HL-60/S4 treated with phorbol 12-myristate 13-acetate at 8.2 ng/mL for 4 days and 3 days (cell line): ENCODE results near the gene PRODH2.

Source experiments
- in situ Hi-C: fragments of 300-500 bp; cut with MboI; formaldehyde crosslinking; loops from 2 replicates; pipeline ENCODE4 v1.15.0; 2022; ENCODE audit warnings: low sequenced_read_pairs

PRODH2 gene, protein sequence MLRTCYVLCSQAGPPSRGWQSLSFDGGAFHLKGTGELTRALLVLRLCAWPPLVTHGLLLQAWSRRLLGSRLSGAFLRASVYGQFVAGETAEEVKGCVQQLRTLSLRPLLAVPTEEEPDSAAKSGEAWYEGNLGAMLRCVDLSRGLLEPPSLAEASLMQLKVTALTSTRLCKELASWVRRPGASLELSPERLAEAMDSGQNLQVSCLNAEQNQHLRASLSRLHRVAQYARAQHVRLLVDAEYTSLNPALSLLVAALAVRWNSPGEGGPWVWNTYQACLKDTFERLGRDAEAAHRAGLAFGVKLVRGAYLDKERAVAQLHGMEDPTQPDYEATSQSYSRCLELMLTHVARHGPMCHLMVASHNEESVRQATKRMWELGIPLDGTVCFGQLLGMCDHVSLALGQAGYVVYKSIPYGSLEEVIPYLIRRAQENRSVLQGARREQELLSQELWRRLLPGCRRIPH

DNA sequence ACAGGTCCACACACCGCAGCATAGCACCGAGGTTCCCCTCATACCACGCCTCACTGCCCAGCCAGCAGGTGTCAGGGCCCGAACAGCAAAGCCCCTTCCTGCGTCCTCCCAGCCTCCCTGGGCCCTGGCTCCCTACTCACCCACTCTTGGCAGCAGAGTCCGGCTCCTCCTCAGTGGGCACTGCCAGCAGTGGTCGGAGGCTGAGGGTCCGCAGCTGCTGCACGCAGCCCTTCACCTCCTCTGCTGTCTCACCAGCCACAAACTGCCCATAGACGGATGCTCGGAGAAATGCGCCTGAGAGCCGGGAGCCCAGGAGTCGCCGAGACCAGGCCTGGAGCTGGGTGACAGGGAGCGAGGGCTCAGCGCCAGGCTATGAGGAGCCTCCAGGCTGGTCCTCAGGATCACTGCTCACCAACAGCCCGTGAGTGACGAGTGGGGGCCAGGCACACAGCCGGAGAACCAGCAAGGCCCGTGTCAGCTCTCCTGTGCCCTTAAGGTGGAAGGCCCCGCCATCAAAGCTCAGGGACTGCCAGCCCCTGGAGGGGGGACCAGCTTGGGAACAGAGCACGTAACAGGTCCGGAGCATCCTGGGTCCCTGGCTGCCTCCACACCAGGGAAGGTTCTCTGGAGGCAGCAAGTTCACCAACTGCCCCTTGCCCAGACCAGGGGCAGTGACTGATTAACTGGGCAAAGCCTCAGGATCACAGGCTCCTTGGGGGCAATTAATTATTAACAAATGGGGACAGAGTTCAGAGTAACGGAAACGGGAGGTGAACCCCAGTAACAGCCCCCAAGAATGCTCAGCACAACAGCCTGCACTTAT is at the start of gene PRODH2:
Gene PRODH2 (minus strand): TSS at position 626 of the 823 bp plus-strand sequence. CDS start 40 bp downstream, at position 586.
- in situ Hi-C loops = no loop called here

DNA sequence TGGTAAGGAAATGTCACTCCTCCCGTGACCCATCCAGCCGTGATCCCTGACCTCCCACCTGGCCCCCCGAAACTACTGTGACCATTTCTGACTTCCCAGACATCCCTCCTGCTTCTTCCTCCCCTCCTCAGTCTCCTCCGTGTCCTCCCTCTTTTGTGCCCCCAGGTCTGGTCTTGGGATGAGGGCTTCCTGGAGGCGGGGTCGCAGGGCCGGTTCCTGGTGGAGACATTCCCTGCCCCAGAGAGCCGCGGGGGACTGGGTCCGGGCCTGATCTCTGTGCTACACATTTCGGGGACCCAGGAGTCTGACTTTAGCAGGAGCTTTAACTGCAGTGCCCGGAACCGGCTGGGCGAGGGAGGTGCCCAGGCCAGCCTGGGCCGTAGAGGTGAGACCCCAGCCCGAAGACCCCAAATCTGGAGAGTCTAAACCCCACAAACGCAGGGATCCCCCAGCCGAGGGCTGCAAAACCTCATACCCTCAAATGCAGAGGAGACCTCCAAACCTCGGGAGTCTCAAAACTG is 49.1 kb upstream of the PRODH2 start:
- in situ Hi-C loops = no loop called here

DNA sequence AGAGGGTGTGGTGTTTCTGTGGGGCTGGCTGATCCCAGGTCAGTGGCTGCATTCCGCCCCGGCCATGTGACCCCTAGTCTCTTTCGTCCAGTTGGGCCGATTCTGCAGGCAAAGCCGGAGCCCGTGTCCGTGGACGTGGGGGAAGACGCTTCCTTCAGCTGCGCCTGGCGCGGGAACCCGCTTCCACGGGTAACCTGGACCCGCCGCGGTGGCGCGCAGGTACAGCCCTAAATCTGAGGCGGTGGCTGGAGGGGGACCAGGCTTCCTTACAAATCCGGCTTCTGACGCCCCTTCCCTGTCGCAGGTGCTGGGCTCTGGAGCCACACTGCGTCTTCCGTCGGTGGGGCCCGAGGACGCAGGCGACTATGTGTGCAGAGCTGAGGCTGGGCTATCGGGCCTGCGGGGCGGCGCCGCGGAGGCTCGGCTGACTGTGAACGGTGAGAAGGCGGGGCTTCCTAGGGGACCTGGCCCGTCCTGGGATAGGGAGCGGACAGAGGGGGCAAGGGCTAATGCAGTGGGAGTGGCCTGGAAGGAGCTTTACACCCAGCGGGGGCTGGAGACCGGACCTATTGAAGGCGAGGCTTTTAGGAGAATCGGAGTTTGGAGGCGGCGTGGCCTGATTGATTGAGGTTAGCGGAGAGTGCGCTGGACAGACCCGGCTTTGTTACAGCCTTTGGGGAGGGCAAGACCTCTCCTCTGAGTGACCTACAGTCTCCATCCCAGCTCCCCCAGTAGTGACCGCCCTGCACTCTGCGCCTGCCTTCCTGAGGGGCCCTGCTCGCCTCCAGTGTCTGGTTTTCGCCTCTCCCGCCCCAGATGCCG is 48.4 kb upstream of the PRODH2 start:
- in situ Hi-C loops = no loop called here

DNA sequence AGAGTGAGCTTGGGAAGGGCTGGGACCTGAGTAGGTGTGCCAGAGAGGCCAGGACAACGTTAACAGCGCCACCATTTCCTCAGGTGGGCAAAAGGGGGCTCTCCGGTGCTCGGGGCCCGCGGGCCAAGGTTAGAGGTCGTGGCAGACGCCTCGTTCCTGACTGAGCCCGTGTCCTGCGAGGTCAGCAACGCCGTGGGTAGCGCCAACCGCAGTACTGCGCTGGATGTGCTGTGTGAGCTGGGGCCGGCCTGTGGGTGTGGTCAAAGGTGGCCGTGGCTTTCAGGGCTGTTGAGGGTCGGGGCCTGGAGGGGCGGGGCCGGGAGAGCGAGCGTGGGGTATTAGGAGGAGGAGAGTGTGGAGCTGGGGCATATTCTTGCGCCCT is 47.8 kb upstream of the PRODH2 start:
- in situ Hi-C loops = no loop called here

DNA sequence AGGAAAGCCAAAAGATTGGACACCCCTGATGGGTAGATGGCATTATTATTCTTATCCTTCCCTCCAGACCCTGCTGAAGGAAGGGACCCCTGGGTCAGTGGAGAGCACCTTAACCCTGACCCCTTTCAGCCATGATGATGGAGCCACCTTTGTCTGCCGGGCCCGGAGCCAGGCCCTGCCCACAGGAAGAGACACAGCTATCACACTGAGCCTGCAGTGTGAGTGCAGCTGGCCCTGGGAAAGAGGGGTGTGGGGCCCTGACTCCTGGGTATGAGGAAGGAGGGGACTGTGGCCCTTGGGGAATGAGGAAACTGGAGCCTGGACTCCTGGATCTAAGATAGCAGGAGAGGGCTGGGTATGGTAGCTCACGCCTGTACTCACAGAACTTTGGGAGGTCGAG is 46.8 kb upstream of the PRODH2 start:
- in situ Hi-C loops = no loop called here

DNA sequence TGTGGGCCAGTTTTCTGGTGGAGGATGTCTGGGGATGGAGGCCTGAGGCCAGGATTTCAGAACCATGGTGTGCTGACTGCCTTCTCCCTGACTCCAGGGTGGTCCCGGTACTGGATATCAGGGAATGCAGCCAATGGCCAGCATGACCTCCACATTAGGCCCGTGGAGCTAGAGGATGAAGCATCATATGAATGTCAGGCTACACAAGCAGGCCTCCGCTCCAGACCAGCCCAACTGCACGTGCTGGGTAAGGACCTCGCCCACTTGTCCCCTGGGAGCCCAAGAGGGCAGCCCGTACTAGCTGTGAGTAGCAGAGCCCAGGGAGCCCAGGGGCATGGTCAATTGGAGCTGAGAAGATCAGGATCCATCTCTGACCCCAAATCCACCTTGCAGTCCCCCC is 45.7 kb upstream of the PRODH2 start:
- in situ Hi-C loops = no loop called here

DNA sequence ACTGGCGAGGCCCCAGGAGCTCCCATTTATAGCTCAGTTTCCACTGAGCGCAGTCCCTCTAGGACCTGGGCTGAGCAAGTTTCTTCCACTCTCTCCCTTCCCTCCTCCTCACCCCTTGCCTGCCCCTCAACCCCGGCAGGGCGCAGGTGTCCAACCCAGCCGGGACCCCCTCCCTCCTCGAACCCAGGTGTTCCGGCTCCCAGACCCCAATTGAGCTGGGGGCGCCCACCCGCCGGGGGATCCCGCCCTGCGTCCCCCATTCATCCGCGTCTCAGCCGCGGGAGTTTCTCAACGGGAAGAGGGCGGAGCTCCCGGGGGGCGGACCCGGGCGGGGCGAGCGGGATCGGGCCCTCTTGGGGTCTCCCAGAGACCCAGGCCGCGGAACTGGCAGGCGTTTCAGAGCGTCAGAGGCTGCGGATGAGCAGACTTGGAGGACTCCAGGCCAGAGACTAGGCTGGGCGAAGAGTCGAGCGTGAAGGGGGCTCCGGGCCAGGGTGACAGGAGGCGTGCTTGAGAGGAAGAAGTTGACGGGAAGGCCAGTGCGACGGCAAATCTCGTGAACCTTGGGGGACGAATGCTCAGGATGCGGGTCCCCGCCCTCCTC is 44.0 kb upstream of the PRODH2 start, which contains the start of gene KIRREL2:
Gene KIRREL2 (plus strand): TSS at position 366 of the 604 bp plus-strand sequence. CDS start 209 bp downstream, at position 575.
- in situ Hi-C loops = no loop called here

DNA sequence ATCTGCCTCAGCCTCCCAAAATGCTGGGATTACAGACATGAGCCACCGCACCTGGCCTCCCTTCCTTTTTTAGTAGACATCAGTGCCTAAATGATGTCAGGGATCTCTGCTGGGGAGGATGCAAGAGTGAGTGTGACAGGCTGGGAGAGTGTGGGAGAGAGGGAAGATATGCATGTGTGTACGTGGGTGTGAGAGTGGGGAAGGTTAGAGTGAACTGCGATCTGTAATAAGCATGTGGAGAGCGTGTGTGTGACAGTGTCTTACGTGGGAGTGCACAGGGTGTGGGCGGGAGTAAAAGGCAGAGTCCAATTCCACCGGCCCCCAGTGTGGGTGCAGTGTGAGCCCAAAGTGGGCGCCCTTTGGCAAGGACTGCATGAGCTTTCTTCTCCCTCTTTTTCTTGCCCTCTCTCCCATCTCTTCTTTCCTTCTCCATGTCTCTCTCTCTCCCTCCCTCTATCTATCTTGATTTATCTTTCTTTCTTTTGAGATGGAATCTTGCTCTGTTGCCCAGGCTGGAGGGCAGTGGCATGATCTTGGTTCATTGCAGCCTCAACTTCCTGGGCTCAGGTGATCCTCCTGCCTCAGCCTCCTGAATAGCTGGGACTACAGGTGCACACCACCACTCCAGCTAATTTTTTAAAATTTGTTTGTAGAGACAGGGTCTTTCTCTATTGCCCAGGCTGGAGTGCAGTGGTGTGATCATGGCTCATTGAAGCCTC is 40.6 kb upstream of the PRODH2 start:
- in situ Hi-C loops = no loop called here

DNA sequence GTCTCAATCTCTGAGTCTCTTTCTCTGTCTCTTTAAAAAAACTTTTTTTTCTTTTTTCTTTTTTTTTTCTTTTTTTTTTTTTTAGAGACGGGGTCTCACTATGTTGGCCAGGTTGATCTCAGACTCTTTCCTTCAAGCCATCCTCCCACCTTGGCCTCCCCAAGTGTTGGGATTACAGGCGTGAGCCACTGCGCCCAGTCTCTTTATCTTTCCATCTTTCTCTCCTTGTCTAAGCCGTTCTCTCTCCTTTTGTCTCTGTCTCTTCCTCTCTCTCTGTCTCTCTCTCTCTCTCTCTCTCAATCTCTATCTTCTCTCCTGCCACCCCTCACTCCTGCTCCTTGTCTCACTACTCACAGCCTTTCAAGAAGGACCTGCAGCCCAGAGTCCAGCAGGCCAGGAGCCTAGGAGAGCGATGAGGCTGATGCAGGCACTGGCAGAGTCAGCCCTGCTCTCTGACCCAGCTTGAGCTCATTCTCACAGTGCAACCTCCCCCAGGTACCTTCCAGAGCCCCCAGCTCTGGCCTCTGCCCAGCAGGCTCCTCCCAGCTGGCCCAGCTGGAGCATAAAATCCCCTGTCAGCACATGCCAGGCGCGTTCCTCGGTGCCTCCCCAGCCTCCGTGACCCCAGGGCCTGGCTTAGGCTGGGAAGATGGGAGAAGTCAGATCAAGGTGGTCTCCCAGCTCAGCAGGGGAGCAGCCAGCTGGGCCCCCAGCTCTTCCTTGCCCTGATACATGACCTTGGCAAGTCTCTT is 39.6 kb upstream of the PRODH2 start, which contains the start of gene NPHS1:
Gene NPHS1 (minus strand): TSS at position 476 of the 752 bp plus-strand sequence. CDS start 667 bp downstream, outside the sequence.
- in situ Hi-C loops = no loop called here

DNA sequence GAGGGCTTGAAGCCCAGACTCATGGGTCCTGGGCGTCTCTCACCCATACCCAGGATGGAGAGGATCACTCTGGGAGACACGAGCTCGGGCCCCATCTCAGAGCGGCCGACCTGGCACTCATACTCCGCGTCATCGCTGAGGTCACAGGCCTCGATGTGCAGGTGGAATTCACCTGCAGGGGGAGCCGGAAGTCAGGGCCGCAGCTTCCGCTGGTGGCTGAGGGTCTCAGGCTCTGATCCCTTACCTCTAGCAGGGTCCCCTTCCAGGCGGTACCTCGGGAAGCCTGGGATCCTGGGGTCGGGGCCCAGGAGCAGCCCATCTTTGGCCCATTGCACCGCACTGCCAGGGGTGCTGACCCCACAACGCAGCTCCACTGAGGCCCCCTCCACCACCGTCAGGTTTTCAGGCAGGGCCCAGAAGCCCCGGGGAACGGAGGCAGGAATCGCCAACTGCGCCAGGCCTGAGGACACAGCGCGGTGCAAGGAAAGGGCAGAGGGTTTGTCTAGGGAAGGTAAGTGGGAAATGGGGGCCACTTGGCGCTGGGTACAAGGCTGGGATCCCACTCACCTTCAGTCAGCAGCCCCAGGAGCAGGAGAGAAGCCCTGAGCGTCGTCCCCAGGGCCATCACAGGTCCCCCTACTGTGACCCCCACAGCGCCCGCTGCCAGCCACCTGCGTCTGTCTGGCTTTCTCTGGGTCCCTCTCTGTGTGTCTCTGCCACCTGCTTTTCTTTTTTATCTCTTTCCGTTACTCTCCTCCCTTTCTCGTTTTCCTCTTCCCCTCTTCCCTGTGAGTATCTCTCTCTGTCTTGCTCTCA is 38.8 kb upstream of the PRODH2 start:
- in situ Hi-C loops = no loop called here

DNA sequence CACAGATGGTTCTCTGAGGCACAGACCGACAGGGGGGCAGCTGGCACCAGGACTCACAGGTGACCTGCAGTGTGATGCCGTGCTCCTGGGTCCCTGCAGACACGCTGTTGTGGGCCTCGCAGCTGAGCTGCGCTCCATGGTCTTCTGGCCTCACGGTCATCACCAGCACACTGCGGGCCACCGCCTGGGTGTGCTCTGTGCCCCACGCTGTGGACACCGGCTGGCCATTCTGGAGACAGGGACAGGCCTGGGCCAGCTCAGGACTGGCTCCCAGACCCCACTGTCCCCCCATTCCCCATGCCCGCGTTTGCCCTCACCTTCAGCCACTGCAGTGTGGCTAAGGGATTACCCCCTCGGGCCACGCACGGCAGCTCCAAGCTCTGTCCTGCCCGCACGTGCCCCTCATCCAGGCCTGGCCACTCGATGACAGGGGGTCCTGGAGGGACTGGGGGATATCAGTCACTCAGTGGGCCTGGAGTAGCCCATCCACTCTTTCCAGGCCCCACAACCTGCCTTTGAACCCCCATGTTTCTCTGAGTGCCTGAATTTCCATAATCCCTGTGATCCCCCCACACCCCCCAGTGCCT is 36.4 kb upstream of the PRODH2 start:
- in situ Hi-C loops = no loop called here

DNA sequence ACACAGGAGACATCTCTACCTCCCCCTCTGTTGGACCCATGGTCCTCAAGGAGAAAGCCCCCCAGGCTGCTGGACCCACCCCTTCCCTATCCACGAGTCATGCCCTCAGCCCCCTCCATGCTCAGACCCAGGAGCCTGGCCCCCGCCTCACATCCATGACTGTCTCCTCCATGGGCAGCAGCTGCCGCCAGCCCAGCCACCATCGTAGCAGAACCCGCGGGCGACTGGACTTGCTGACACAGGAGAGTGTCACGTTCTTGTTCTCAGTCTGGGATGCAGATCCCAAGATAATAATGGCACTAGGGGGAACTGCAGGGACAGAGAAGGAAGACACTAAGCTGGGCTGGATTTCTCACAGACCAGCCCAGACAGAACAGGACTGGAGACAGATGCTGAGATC is 35.8 kb upstream of the PRODH2 start:
- in situ Hi-C loops = no loop called here

DNA sequence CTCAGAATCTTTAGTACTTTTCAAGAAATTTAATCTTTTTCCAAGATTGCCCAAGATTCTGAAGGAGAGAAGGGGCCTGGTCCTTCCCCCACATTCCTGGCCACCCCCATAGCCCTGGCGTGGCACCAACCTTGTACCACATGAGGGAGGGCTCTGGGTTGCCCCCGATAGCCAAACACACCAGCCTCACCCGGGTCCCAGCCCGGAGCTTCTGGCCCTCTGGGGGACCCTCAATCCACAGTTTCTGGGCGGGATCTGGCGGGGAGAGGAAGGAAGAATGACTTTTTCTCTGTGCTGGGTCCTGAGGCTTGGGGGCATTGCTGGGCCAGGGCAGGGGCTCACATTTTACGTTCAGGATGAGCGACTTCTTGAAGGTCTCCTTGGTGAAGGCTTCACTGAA is 35.3 kb upstream of the PRODH2 start:
- in situ Hi-C loops = no loop called here

DNA sequence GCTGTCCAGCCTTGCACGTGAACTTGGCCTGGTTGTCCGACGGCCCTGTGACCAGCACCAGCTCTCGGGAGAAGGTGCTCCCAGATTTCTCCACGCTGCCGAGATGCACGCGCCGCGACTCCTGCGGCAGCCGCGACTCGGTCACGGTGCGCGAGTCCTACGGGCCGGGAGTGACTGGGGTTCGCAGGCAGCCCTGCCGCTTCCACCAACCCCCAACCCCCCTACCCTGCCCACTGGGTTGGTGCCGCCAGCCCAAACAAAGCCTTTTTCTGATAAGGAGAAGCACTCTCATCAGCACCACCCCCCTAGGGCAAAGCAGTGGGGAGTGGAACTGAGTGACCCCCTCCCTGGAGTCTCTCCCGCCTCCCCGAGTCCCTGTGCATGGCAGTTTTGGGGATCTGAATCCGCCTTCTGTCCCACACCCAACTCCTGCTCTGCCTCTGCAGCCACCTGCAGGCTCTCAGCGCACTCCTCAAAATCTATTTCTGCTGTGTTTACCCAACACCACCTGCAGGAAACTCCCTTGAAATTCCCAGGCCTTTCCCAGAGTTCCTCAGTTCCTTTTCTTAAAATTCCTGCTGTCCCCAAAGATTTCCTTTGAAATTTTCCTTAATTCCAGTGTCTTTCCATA is 33.5 kb upstream of the PRODH2 start:
- in situ Hi-C loops = no loop called here

DNA sequence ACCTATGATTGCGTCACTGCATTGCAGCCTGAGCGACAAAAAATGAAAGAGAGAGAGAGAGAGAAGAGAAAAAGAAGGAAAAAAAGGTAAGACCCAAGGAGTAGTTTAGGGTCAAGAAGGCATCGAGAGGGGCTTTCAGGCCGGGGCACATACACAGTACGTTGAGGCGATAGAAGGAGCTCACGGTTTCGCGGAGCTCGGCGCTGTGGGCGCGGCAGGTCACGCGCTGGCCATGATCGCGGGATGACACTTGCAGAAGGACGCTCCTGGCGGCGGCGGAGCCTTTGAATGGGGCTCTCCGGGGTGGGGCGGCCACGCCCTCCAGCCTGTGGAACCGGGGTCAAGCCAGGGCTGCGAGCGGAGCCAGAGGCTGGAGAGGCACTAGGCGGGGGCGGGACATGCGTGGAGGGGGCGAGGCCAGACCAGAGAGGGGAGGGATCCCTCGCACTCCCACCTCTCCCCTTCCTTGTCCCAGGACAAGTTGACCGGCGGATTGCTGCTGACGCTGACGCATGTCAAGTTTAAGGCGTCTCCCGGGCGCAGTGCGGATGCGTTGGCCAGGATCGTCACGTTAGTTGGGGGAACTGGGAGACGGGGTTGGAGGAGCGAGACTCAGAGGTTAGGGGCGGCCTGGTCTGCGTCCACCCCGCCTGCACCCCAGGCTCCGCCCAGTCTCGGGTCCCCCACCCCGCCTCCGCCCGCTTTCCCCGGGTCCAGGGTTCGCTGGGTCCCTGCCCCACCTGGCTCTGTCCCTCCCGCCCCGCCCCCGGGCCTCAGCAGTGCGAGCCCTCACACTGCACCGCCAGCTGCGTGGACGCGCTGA is 32.8 kb upstream of the PRODH2 start:
- in situ Hi-C loops = no loop called here

DNA sequence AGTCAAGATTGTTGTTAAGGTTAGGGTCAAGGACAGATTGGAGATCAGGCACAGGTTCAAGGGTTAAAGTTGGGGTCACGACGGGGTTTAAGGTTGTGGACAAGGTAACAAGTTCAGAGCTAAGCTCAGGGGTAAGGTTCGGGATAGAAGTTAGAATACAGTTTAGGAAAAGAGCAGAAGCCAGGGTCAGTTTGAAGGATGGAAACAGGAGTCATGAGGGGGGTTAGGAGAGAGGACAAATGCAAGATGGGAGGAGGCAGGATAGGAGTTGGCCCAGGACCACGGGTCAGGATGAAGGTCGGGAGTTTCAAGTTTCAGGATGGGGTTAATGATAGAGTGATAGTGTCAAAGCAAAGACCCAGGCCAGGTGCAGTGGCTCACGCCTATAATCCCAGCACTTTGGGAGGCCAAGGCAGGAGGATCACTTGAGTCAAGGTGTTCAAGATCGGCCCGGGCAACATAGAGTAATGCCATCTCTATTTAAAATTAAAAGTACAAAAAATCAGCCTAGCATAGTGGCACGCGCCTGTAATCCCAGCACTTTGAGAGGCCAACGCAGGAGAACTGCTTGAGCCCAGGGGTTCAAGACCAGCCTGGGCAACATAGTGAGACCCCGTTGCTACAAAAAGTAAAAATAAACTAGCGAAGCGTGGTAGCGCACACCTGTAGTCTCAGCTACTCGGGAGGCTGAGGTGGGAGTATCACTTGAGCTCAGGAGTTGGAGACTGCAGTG is 32.0 kb upstream of the PRODH2 start:
- in situ Hi-C loops = no loop called here
